B cell (primary cell): ENCODE measurements around the gene SPEF1.

Experiments used
- CTCF ChIP-seq: fragments of 200-600 bp; IDR thresholded peaks from one replicate; pipeline ENCODE4 v1.8.0; 2022; ENCODE audit warnings: antibody characterized with exemption, mild to moderate bottlenecking
- EZH2 ChIP-seq: IDR thresholded peaks from 2 replicates; pipeline ENCODE4 v1.6.1; 2012; ENCODE audit warnings: borderline replicate concordance, low read depth, mild to moderate bottlenecking, moderate library complexity, low read length; ENCODE audit not compliant: insufficient read depth, poor library complexity, severe bottlenecking

GRCh38 chr20:3783068-3783489, 1.8 kb upstream of the SPEF1 start:
- TF ChIP-seq CTCF: no peak
- no peak for TF ChIP-seq EZH2
